Mesendoderm (in vitro differentiated cells): Measurements from ENCODE around the gene TXNRD2.

ENCODE experiments used
- DNase-seq: peaks from one replicate; pipeline ENCODE4 v3.0.0; 2013
- H2AK5ac ChIP-seq: 2 replicates; pipeline ENCODE4 v1.6.1; 2013; ENCODE audit warnings: low read length, inconsistent platforms
- H2BK120ac ChIP-seq: 2 replicates; pipeline ENCODE4 v1.6.1; 2013; ENCODE audit warnings: low read depth, mild to moderate bottlenecking, low read length, moderate library complexity, mixed read lengths
- H2BK15ac ChIP-seq: replicated peaks from 2 replicates; pipeline ENCODE4 v1.6.1; 2013; ENCODE audit warnings: low read depth, mild to moderate bottlenecking, moderate library complexity
- H2BK5ac ChIP-seq: 2 replicates; pipeline ENCODE4 v1.6.1; 2013; ENCODE audit warnings: low read length, inconsistent platforms
- H3K18ac ChIP-seq: 2 replicates; pipeline ENCODE4 v1.6.1; 2013; ENCODE audit warnings: mild to moderate bottlenecking, low read length, mixed read lengths
- H3K23ac ChIP-seq: one replicate; pipeline ENCODE4 v1.6.1; 2013; ENCODE audit warnings: low read length
- H3K27ac ChIP-seq: 2 replicates; pipeline ENCODE4 v1.5.1; 2013; ENCODE audit warnings: low read depth, mild to moderate bottlenecking, inconsistent platforms, low read length, moderate library complexity
- H3K27me3 ChIP-seq: 2 replicates; pipeline ENCODE4 v1.6.1; 2013; ENCODE audit warnings: low read length, control low read depth, mild to moderate bottlenecking, inconsistent platforms; ENCODE audit not compliant: insufficient read depth, poor library complexity
- H3K36me3 ChIP-seq: 2 replicates; pipeline ENCODE4 v1.6.1; 2013; ENCODE audit warnings: low read length, inconsistent platforms; ENCODE audit not compliant: control insufficient read depth, insufficient read depth
- H3K4ac ChIP-seq: one replicate; pipeline ENCODE4 v1.6.1; 2013; ENCODE audit warnings: low read depth, mild to moderate bottlenecking, low read length, moderate library complexity
- H3K4me1 ChIP-seq: 2 replicates; pipeline ENCODE4 v1.6.1; 2013; ENCODE audit warnings: low read depth, low read length, inconsistent platforms; ENCODE audit not compliant: control insufficient read depth
- H3K4me2 ChIP-seq: 2 replicates; pipeline ENCODE4 v1.6.1; 2013; ENCODE audit warnings: low read length
- H3K4me3 ChIP-seq: 2 replicates; pipeline ENCODE4 v1.5.1; 2013; ENCODE audit warnings: mild to moderate bottlenecking, low read length
- H3K56ac ChIP-seq: one replicate; pipeline ENCODE4 v1.6.1; 2013; ENCODE audit warnings: low read length
- H3K79me1 ChIP-seq: 2 replicates; pipeline ENCODE4 v1.6.1; 2013; ENCODE audit warnings: low read length, inconsistent platforms
- H3K79me2 ChIP-seq: 2 replicates; pipeline ENCODE4 v1.6.1; 2013; ENCODE audit warnings: mild to moderate bottlenecking, low read length; ENCODE audit not compliant: control insufficient read depth, insufficient read depth
- H3K9ac ChIP-seq: 2 replicates; pipeline ENCODE4 v1.6.1; 2013; ENCODE audit warnings: low read length, inconsistent platforms
- H4K5ac ChIP-seq: one replicate; pipeline ENCODE4 v1.6.1; 2013; ENCODE audit warnings: low read length
- H4K8ac ChIP-seq: one replicate; pipeline ENCODE4 v1.6.1; 2013; ENCODE audit warnings: low read depth, mild to moderate bottlenecking, control low read depth, low read length, moderate library complexity
- WGBS: extraction: QIAGEN DNeasy Blood & Tissue Kit; methylation state at CpG from one replicate; pipeline ENCODE4 v1.1.7; 2013; ENCODE audit warnings: low lambda C conversion rate, missing lambda C conversion rate; ENCODE audit not compliant: insufficient coverage; ENCODE audit errors: extremely low coverage; 5-methylcytosine and 5-hydroxymethylcytosine counted together

The TXNRD2 gene

GRCh38 chr22:19988965-19989724 is 47.5 kb upstream of the TXNRD2 start:
- H2BK120ac ChIP-seq = no peak overlapping the region
- H3K27me3 ChIP-seq = no peaks in the 10 kb centered on the region
- DNase-seq = no peak
- no peak overlapping the region for H3K56ac ChIP-seq
- H3K4me1 ChIP-seq = peaks cover 5% of the 10 kb centered on the region
- no peak overlapping the region for H2BK15ac ChIP-seq
- no peak overlapping the region for H3K4ac ChIP-seq
- no peaks in the 10 kb centered on the region for H3K79me2 ChIP-seq
- H2BK5ac ChIP-seq = no peak overlapping the region
- no peak overlapping the region for H3K18ac ChIP-seq
- H2AK5ac ChIP-seq = no peak overlapping the region
- H3K36me3 ChIP-seq = no peaks in the 10 kb centered on the region
- WGBS = no CpG with 5 or more reads among the region's 18 CpGs
- H3K27ac ChIP-seq = no peak overlapping the region
- H4K5ac ChIP-seq = no peak overlapping the region
- no peak overlapping the region for H3K9ac ChIP-seq
- no peak overlapping the region for H3K4me3 ChIP-seq
- peaks cover 7% of the 10 kb centered on the region for H3K79me1 ChIP-seq
- no peak overlapping the region for H4K8ac ChIP-seq
- H3K23ac ChIP-seq = no peak overlapping the region
- no peak overlapping the region for H3K4me2 ChIP-seq

- Histone ChIP-seq H2BK120ac (no peak overlapping the region), H3K79me2 (no peaks in the 10 kb centered on the region), H3K4me2 (no peak overlapping the region), H3K18ac (no peak overlapping the region), H2BK5ac (no peak overlapping the region), H3K4me1 (peaks cover 5% of the 10 kb centered on the region), H4K5ac (no peak overlapping the region), H2AK5ac (no peak overlapping the region), H4K8ac (no peak overlapping the region), H3K4me3 (no peak overlapping the region), H3K9ac (no peak overlapping the region), H3K4ac (no peak overlapping the region), H2BK15ac (no peak overlapping the region), H3K36me3 (no peaks in the 10 kb centered on the region), H3K79me1 (peaks cover 7% of the 10 kb centered on the region), H3K23ac (no peak overlapping the region), H3K27me3 (no peaks in the 10 kb centered on the region), H3K27ac (no peak overlapping the region), H3K56ac (no peak overlapping the region)
- no peak for DNase-seq
- no CpG with 5 or more reads among the region's 9 CpGs for WGBS
These were observed 46.8 kb upstream of the TXNRD2 start for GRCh38 chr22:19988331-19988808.

- H3K27ac ChIP-seq = no peak overlapping the region
- H3K4me1 ChIP-seq = peaks cover 5% of the 10 kb centered on the region
- H3K4ac ChIP-seq = no peak overlapping the region
- H3K9ac ChIP-seq = no peak overlapping the region
- H3K4me2 ChIP-seq = no peak overlapping the region
- H3K18ac ChIP-seq = no peak overlapping the region
- no peak overlapping the region for H4K8ac ChIP-seq
- H2BK15ac ChIP-seq = no peak overlapping the region
- no peak overlapping the region for H4K5ac ChIP-seq
- no peaks in the 10 kb centered on the region for H3K36me3 ChIP-seq
- peaks cover 7% of the 10 kb centered on the region for H3K79me1 ChIP-seq
- no peak overlapping the region for H3K56ac ChIP-seq
- no peaks in the 10 kb centered on the region for H3K27me3 ChIP-seq
- H3K23ac ChIP-seq = no peak overlapping the region
- WGBS = no CpG with 5 or more reads among the region's 24 CpGs
- DNase-seq = no peak
- H3K79me2 ChIP-seq = no peaks in the 10 kb centered on the region
- H3K4me3 ChIP-seq = no peak overlapping the region
- H2AK5ac ChIP-seq = no peak overlapping the region
- H2BK5ac ChIP-seq = no peak overlapping the region
- H2BK120ac ChIP-seq = no peak overlapping the region
These were observed 46.0 kb upstream of the TXNRD2 start for GRCh38 chr22:19987394-19988306.

DNA sequence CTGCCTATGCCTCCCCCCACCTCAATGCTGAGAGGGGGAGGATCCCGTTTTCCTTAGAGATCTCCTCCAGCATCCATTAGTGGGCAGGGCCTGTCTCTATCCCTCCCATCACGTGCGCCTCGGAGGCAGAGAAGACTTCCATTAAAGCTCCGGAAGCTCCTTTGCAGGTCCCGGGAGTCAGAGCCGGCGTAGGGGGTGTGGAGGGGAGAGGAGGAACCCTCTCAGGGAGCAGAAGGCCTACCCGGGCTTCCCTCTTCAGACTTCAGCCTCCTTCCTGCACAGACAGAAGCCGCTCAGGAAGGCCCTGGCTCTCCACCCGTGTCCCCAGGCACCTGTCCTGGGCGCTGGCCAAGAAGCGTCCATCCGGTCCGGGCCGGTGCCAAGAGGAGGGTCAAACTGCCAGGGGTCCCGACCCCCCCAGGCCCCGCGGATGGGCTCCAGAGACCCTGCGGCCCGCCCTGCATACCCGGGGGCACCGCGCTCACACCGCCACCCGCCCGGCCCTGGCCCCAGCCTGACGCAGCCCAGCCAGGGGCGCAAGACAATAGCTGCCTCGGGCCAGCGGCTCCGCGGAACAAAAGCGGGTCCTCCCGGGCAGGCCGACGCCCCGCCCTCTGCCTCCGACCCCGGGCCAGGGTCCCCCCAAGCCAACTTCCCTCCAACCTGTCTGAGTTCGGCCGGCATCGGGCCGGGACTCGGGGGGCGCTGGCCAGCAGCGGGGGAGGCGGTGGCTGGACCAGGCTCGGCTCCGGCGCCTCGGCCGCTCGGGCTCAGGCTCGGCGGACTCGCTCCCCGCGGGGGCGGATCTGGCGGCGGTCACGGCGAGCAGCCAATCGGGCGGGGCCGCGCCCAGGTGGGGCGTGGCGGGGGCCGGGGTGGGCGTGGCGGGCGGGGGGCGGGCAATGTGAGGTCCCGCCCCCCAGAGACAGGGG is 45.1 kb upstream of the TXNRD2 start:
- Histone ChIP-seq H3K23ac (no peak overlapping the region), H4K8ac (no peak overlapping the region), H3K4me2 (peak overlapping the region; percentile 79), H2BK15ac (no peak overlapping the region), H3K18ac (peak overlapping the region; percentile 62), H3K56ac (peak overlapping the region; percentile 89), H3K4me1 (peaks cover 5% of the 10 kb centered on the region), H3K36me3 (no peaks in the 10 kb centered on the region), H3K27me3 (no peaks in the 10 kb centered on the region), H3K9ac (peak overlapping the region; percentile 82), H3K27ac (no peak overlapping the region), H2BK120ac (no peak overlapping the region), H3K79me1 (peaks cover 7% of the 10 kb centered on the region), H2BK5ac (no peak overlapping the region), H3K79me2 (no peaks in the 10 kb centered on the region), H2AK5ac (no peak overlapping the region), H4K5ac (no peak overlapping the region), H3K4ac (peak overlapping the region; percentile 25), H3K4me3 (peak overlapping the region; percentile 69)
- peak; percentile 90 for DNase-seq
- no CpG with 5 or more reads among the region's 76 CpGs for whole genome bisulfite sequencing

DNA sequence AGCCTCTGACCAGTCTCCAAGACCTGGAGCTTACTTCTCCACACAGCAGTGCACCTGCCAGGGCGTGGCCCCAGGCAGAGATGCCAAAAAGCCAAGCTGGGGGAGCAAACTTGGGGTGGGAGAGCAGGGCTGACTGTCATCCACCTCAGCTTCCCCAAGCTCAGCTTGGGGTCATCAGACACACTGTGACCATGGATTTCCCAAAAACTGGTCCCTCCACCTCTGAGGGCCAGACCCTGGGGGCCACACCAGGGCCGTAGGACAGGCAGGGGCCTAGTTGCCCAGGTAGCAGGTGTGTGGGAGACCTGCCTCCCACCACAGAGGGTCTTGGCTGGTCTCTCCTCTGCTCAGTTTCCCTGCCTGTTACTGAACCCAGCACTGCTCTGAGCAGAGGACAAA is 44.4 kb upstream of the TXNRD2 start:
- no peak overlapping the region for H3K27ac ChIP-seq
- H3K27me3 ChIP-seq = no peaks in the 10 kb centered on the region
- no peak for DNase-seq
- no peak overlapping the region for H2BK120ac ChIP-seq
- no peak overlapping the region for H3K23ac ChIP-seq
- no peak overlapping the region for H2BK15ac ChIP-seq
- no peaks in the 10 kb centered on the region for H3K79me2 ChIP-seq
- no peak overlapping the region for H3K4ac ChIP-seq
- no peak overlapping the region for H2BK5ac ChIP-seq
- H2AK5ac ChIP-seq = no peak overlapping the region
- H4K5ac ChIP-seq = no peak overlapping the region
- H3K4me3 ChIP-seq = no peak overlapping the region
- H3K18ac ChIP-seq = no peak overlapping the region
- peak overlapping the region; percentile 79 for H3K4me2 ChIP-seq
- H3K79me1 ChIP-seq = peaks cover 7% of the 10 kb centered on the region
- H3K56ac ChIP-seq = peak overlapping the region; percentile 73
- H4K8ac ChIP-seq = no peak overlapping the region
- no CpG with 5 or more reads among the region's 2 CpGs for WGBS
- no peaks in the 10 kb centered on the region for H3K36me3 ChIP-seq
- peak overlapping the region; percentile 82 for H3K9ac ChIP-seq
- H3K4me1 ChIP-seq = peaks cover 5% of the 10 kb centered on the region
